ENCODE data around the gene LURAP1L. TPM values are rescaled to one million over a fixed set of nuclear protein-coding genes. Genes with fewer than 3 reads are reported as not detected.
A peak's percentile ranks its signal among the peaks of the same experiment; 100 is the strongest.

The LURAP1L gene
- total RNA-seq, 6 donors from 2014 or later, result 25.4 to 59.7 (median 33.6) TPM

- 0% methylated on average over 1 of the region's 1 CpG for whole genome bisulfite sequencing, 2 donors
Measured at GRCh38 chr9:12737871-12738270, 36.9 kb upstream of the LURAP1L start.

GRCh38 chr9:12739014-12739652 is 35.7 kb upstream of the LURAP1L start:
- no peak for DNase-seq
- Histone ChIP-seq H3K9me3 (no peaks in the 10 kb centered on the region), H3K27me3 (no peaks in the 10 kb centered on the region), H3K27ac (no peak overlapping the region), H3K4me3 (no peak overlapping the region), H3K4me1 (no peaks in the 10 kb centered on the region), H3K36me3 (no peaks in the 10 kb centered on the region)
- no peak for ATAC-seq (ENCODE audit: low FRiP score in 2 of 2)
- TF ChIP-seq CTCF (IDR thresholded peaks at IDR 0.05) (no peak), EP300 (IDR thresholded peaks at IDR 0.05) (no peak), POLR2AphosphoS5 (IDR thresholded peaks at IDR 0.05) (no peak), POLR2A (IDR thresholded peaks at IDR 0.05) (no peak)

More at GRCh38 chr9:12737871-12738270, 36.9 kb upstream of the LURAP1L start:
- no peak for TF ChIP-seq EP300 (IDR thresholded peaks at IDR 0.05)
- no peak for DNase-seq
- H3K36me3 ChIP-seq, result no peaks in the 10 kb centered on the region
- H3K9me3 ChIP-seq, result no peaks in the 10 kb centered on the region
- H3K4me3 ChIP-seq, result no peak overlapping the region
- no peak overlapping the region for H3K27ac ChIP-seq
- ATAC-seq (ENCODE audit: low FRiP score in 2 of 2), result no peak
- no peaks in the 10 kb centered on the region for H3K27me3 ChIP-seq
- H3K4me1 ChIP-seq, result no peaks in the 10 kb centered on the region

GRCh38 chr9:12740845-12741244 is 34.0 kb upstream of the LURAP1L start:
- DNase-seq (no peak), ATAC-seq (ENCODE audit: low FRiP score in 2 of 2) (peak in 1 of 2 donors; percentile 26)
- Histone ChIP-seq H3K27me3 (no peaks in the 10 kb centered on the region), H3K4me3 (no peak overlapping the region), H3K36me3 (no peaks in the 10 kb centered on the region), H3K27ac (no peak overlapping the region), H3K9me3 (no peaks in the 10 kb centered on the region), H3K4me1 (no peaks in the 10 kb centered on the region)
- TF ChIP-seq POLR2A (IDR thresholded peaks at IDR 0.05), result no peak
- TF ChIP-seq EP300 (IDR thresholded peaks at IDR 0.05), result no peak
- no peak for TF ChIP-seq POLR2AphosphoS5 (IDR thresholded peaks at IDR 0.05)
- no peak for TF ChIP-seq CTCF (IDR thresholded peaks at IDR 0.05)
- WGBS, 2 donors, result 50 to 68% methylated on average over 2 of the region's 2 CpGs

- TF ChIP-seq EP300 (IDR thresholded peaks at IDR 0.05) (peak in 1 of 4 donors; percentile 16), CTCF (IDR thresholded peaks at IDR 0.05) (no peak)
- ATAC-seq (ENCODE audit: low FRiP score in 2 of 2), result no peak
- Histone ChIP-seq H3K4me3 (no peak overlapping the region), H3K36me3 (no peaks in the 10 kb centered on the region), H3K27ac (no peak overlapping the region), H3K4me1 (no peaks in the 10 kb centered on the region), H3K9me3 (no peaks in the 10 kb centered on the region), H3K27me3 (no peaks in the 10 kb centered on the region)
- no peak for DNase-seq
- WGBS, 2 donors, result 69 to 81% methylated on average over 1 of the region's 1 CpG
Measured at GRCh38 chr9:12748016-12748415, 26.8 kb upstream of the LURAP1L start.

- no peak for ATAC-seq (ENCODE audit: low FRiP score in 2 of 2)
- H3K4me1 ChIP-seq, result no peaks in the 10 kb centered on the region
- H3K9me3 ChIP-seq, result no peaks in the 10 kb centered on the region
- H3K4me3 ChIP-seq, result no peak overlapping the region
- TF ChIP-seq CTCF (IDR thresholded peaks at IDR 0.05), result no peak
- TF ChIP-seq POLR2A (IDR thresholded peaks at IDR 0.05), result no peak
- TF ChIP-seq EP300 (IDR thresholded peaks at IDR 0.05), result no peak
- no peak for TF ChIP-seq POLR2AphosphoS5 (IDR thresholded peaks at IDR 0.05)
- no peak for DNase-seq
- no peaks in the 10 kb centered on the region for H3K36me3 ChIP-seq
- no peaks in the 10 kb centered on the region for H3K27me3 ChIP-seq
- H3K27ac ChIP-seq, result no peak overlapping the region
Measured at GRCh38 chr9:12748954-12749353, 25.9 kb upstream of the LURAP1L start.

All from upper lobe of left lung (tissue), 6 donors.